NCI-H748 treated with DMSO at 0.1 percent for 48 hours (cell line): ENCODE measurements around the gene LRRC58.
"Not testable (repeated sequence)": the region's sequence is repeated elsewhere in the genome, so short reads cannot be mapped to it uniquely, and the experiment has no call there.

Experiments used
- DNase-seq: peaks from one replicate; lab custom pipeline; 2025; lab: John Stamatoyannopoulos, UW

The LRRC58 gene

DNA sequence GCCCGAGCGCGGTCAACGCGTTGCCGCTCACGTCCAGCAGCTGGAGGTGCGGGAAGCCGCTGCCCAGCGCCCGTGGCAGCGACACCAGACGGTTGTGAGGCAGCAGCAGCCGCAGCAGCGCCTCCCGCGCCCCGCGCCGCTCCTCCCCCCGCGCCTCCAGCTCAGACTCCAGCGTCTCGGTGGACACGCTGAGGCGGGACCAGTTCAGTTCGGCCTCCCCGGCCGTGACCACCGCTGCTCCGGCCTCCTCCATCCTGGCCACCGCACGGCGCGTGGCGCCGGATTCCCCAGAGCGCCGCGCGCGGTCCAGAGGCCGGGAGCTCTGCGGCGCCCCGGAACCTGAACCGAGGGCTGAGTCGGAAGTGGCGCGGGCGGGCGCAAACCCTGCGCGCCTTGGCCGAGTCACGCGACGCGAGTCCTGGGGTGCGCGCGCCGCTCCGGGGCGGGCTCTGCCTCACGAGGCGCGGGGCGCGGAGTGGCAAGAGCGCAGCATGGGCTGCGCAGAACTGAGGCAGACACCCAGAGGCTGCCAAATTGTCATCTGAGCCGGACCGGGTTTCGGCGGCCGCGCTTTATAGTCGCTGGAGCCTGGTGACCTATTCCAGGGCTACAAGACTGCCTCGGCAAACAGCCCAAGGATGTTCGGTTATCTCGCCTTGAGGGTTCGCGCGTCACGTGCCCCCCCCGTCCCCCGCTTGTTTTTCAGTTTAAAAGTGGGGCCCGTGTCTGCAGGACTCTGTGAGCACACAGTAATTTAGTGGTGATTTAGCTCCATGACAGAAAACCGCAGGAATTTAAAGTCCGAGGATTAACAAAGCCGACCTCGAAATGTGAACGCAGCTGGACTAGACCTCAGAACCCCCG is at the start of gene LRRC58:
Gene LRRC58 (minus strand): TSS at position 364 of the 864 bp plus-strand sequence. CDS start 111 bp downstream, at position 253.
- DNase-seq = peak; percentile 45

- DNase-seq = no peak
Observed at GRCh38 chr3:120396469-120396868, 47.3 kb upstream of the LRRC58 start.

DNA sequence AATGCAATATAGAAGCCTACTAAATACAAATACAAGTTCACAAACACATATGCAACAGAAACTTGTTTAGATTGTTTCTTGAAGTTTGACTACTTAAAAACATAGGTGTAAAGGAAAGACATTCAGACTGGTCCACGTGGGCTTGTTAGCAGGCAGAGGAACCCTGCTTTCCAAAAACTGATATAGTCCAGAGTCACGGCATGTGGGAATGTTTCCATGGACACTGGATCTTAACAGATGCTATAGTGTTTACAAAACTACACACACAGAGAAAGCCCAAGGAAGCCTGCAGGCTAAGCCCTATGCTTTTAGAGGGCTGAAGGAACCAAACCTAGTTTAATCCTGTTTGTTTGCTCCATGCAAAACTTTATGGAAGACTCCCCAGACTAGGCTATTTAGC is 45.2 kb upstream of the LRRC58 start:
- DNase-seq = no peak

GRCh38 chr3:120393761-120394160 is 44.6 kb upstream of the LRRC58 start:
- no peak for DNase-seq

DNA sequence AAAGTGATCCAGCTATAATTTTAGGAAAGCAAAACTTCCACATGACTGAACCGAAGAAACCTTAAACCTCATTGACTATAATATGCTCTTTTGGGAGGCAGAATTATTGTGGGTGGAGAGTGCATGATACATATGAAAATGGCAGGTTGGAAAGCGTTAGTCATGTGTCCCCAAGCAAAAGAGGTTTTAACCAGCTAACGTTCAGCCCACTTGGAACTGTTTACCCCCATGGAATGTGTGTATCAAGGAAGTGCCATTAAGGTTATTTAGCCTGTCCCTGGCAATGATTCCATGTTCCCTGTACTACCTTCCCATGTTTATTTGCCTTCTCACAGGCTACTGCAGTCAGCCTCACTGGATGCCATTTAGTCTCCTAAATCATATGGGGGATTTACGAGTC is 44.1 kb upstream of the LRRC58 start:
- DNase-seq = no peak

DNA sequence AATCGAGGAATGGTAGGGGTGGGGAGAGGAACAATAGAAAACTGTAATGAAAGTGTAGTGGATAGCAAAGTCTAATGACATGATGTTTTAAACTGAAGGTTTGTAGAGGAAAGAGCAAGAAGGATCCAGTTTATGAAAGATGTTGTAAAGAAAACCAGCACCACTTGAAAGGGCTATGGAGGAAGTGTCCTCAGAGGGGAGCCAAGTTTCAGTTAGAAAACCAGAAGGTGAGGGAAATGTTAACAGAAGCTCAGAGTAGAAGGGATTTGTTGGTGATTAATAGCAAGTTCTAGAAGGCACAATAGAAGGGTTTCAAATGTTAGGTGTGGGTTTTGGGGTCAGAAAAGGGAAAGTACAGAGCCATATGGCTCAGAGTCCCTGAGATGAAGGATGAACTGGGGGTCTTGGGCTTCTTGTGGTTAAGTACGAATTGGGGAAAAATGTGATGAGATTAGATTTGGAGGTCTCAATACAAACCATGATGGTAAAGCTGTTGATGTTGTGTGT is 33.8 kb upstream of the LRRC58 start:
- DNase-seq = no peak

GRCh38 chr3:120381503-120381902 is 32.3 kb upstream of the LRRC58 start:
- DNase-seq = no peak

GRCh38 chr3:120377948-120378347 is 28.8 kb upstream of the LRRC58 start:
- not testable (repeated sequence) for DNase-seq

GRCh38 chr3:120370463-120370862 is 21.3 kb upstream of the LRRC58 start:
- DNase-seq = no peak

DNA sequence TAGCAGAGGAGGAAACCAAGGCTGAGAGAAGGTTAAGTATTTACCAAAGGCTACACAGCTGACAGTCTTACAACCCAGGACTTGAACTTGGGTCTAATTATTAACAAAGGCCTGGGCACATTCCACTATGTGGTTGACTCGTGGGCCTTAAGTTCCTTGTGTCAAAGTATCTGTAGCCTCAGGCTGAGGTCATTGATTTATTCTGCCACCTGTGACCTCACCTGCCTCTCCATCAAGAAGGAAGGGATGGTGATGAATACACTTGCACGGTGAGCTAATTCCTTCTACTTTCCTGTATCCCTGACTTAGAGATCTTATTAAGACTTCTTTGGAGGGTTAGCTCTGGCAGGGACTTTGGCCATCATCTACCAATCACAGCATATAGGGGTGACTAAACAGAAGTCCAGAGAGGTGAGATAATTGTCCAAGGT is 19.9 kb upstream of the LRRC58 start:
- DNase-seq = no peak

- DNase-seq = no peak
Observed at GRCh38 chr3:120368172-120368571, 19.0 kb upstream of the LRRC58 start.

GRCh38 chr3:120364821-120365220 is 15.7 kb upstream of the LRRC58 start:
- DNase-seq = no peak

- DNase-seq = no peak
Observed at GRCh38 chr3:120364101-120364500, 14.9 kb upstream of the LRRC58 start.

DNA sequence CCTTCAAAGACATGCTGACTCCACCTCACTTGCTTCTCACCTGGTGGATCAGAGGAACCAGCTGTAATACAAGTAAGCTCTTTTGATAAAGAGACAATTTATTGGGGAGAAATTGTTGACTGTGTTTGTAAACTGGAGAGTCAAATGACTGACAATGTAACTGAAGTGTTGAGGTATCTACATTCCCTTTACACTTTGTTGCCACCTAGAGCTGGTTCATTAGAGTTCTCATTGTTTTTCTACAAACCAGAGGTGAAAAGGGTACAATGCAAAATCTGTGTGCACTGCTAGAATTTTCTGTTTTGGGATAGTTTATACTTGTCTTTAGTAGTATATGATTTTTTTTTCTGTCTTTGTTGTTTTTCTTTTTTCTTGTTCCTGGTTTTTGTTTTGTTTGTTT is 8.7 kb upstream of the LRRC58 start:
- DNase-seq = no peak

- no peak for DNase-seq
Observed at GRCh38 chr3:120355486-120355885, 6.3 kb upstream of the LRRC58 start.

DNA sequence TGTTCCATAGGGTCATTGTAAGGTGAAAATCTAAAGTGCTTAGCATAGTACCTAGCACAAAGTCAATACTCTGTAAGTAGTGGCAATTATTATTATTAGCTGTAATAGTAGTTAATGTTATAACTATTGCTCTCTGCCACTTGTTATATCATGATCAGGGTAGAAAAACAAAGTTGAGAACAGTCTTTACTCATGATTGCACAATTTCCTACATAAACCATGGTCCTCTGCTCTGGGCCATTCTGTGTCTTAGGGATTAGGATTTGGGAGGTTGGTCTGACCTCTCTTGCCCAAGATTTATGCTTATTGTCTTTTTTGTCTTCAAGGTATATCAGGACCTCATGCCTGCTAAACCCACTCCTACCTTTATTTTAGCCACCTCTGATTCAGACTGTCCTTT is 4.3 kb upstream of the LRRC58 start:
- DNase-seq = no peak

DNA sequence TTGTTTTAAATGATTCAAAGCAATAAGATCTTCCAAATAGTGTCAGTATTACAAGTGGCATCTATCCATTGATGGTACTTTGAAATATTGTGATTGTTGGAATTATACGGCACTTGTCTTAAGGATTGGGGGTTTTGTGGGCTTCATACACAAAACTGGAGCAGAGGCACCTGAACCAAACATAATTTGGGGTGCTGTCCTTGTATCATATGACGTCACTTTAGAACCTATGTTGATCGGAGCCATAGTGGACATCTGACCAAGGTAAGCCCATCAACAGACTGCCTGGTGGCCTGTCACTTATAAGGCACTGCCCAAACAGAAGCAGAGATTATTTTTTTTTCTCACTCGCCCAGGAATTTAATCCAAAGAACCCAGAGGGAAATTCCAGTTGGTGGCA is 2.9 kb upstream of the LRRC58 start:
- DNase-seq = no peak

DNA sequence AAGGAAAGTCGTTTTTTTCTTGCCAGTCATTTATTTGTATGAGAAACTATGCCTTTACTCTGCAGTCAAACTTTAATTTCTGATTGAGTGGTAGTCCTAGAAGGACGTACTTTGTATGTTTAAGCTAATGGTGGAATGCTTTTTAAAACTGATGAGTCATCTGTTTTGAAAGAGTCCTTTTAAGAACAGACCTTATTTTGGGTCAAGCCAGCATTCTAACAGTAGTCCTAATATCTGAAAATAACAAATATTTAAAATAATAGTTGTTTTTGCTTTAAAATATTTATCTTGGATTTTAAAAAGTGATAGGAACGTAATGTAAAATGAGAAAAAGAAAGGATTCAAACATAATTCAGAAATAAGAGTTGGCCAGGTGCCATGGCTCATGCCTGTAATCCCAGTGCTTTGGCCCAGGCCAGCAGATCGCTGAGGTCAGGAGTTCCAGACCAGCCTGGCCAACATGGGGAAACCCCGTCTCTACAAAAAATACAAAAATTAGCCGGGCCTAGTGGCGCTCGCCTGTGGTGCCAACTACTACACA is 1.3 kb upstream of the LRRC58 start:
- DNase-seq = no peak

GRCh38 chr3:120349855-120350125 is 636 bp upstream of the LRRC58 start:
- DNase-seq = no peak

DNA sequence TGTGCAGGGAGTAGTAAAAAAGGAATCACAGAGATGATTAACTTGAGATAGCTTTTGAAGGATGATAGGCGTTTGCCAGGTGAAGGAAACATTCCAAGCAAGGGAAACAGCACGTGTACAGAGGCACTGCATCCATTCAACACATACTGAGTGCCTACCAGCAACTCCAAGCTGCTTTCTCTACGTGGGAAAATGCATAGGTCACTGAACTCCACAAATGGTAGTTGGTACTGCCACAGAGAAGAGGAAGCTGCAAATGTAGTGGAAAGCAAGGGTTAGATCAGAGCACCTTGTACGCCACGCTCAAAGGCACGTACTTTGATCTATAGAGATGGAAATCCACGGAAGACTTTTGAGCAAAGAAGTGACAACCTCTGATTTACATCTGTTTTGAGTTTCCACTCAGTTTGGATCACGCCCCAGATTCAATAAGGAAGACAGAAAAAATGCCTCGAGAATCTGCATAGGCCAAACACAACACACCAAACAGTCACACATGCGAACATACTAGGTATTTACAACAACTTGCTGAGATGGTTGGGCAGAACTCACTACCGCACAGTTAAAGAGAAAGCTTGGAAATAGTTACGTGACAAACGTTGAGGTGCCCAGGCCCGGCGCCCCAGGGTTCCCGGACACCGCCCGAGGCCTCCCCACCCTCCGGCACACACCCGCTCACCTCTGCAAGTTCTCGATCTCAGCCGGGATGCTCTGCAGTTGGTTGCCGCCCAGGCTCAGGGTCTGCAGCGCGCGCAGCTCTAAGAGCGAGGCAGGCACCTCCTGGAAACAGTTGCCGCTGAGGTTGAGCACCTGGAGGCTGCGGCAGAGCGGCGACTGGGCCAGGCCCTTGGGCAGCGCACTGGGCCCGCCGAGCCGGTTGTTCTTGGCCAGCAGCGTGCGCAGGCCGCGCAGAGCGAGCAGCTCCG is 826 bp downstream of the LRRC58 start:
- DNase-seq = peak; percentile 23

DNA sequence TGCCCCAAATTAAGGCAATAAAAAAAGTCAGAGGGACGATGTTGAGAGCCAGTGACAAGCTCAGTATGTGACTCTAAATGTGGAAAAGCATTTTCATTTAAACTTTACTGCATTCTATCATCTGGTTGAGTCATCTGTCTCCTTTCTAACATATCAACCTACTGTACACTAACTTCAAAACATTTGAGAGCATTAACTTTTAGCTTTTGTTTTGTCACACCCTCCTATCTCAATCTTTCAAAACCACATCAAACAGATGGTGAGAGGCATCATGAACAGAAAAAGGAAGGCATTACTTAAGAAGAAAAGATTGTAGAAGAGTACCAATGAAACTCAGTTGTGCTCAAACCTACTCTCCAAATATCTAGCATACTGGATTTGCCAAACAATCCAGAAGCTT is 4.8 kb downstream of the LRRC58 start:
- no peak for DNase-seq

DNA sequence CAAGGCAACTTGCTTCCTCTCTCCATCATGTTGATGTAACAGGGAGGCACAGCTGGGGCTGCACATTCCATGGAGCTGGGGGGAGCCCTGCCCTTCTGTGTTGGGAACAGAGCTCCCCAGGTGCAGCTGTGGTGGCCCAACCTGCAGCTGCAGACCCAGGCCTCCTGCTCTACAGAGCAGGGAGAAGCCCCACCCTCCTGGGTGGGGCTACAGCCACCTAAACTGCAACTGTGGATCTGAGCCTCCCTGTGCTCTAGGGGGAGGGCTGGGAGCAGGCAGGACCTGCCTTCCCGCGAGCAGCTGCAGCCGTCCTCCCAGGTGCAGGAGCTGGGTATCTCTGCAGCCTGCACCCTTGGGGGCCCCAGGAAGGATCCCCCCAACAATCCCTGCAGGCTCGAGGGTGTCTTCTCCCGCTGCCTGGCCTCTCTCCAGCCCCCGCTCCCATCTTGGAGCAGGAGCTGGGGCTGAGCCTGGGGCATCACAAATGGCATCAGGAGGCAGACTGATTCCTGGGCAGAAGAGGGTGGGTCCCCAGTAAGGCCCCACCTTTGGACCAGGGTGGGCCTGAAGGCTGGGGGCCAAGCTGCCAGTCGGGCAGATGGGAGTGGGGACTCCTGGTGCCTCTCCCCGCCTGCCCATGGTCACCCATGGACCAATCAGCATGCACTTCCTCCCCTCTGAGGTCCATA is 7.4 kb downstream of the LRRC58 start:
- no peak for DNase-seq
